ENCODE measurements around the gene ABHD3.

GRCh38 chr18:21686282-21687105 is 18.1 kb downstream of the ABHD3 start:
- TF ChIP-seq CTCF (IDR thresholded peaks at IDR 0.05) = no peak
- TF ChIP-seq POLR2A (IDR thresholded peaks at IDR 0.05; ENCODE audit: low read depth) = no peak
- no peak for TF ChIP-seq POLR2AphosphoS5 (IDR thresholded peaks at IDR 0.05)
- TF ChIP-seq EP300 (IDR thresholded peaks at IDR 0.05) = no peak

All from esophagus muscularis mucosa (tissue), 4 donors.